Calu3 (cell line): ENCODE measurements around the gene GCNT2. TPM values are rescaled to one million over a fixed set of nuclear protein-coding genes. Genes with fewer than 3 reads are reported as not detected.

Source experiments
- BruUV-seq: library from RNA; stranded (reverse); fragments of 400-500 nt; replicated peaks from 2 replicates; lab custom pipeline; 2021; lab: Mats Ljungman, UMichigan
- CTCF ChIA-PET: fragments of 300-600 bp; sonication (Branson Sonifier 250); formaldehyde crosslinking; loops from one replicate; lab custom pipeline; 2022; ENCODE audit warnings: antibody characterized with exemption; lab: Charles Lee
- DNase-seq: peaks from one replicate; pipeline ENCODE4 v3.0.0; 2022
- H3K27ac Mint-ChIP-seq: one replicate; pipeline ENCODE4 v1.8.0; 2022; ENCODE audit warnings: mixed read lengths; ENCODE audit not compliant: unreplicated experiment
- H3K27me3 Mint-ChIP-seq: one replicate; pipeline ENCODE4 v1.8.0; 2022; ENCODE audit warnings: mixed read lengths; ENCODE audit not compliant: unreplicated experiment
- H3K36me3 Mint-ChIP-seq: one replicate; pipeline ENCODE4 v1.8.0; 2022; ENCODE audit warnings: mild to moderate bottlenecking, moderate library complexity, mixed read lengths; ENCODE audit not compliant: insufficient read depth, unreplicated experiment
- H3K4me1 Mint-ChIP-seq: one replicate; pipeline ENCODE4 v1.8.0; 2022; ENCODE audit warnings: mild to moderate bottlenecking, low read depth, mixed read lengths; ENCODE audit not compliant: unreplicated experiment
- H3K4me3 Mint-ChIP-seq: one replicate; pipeline ENCODE4 v1.8.0; 2022; ENCODE audit warnings: mild to moderate bottlenecking, low read depth, moderate library complexity, mixed read lengths; ENCODE audit not compliant: unreplicated experiment
- H3K9me3 Mint-ChIP-seq: one replicate; pipeline ENCODE4 v1.8.0; 2022; ENCODE audit warnings: low read depth, mixed read lengths; ENCODE audit not compliant: unreplicated experiment
- intact Hi-C: fragments of 100-400 bp; cut with micrococcal nuclease; formaldehyde crosslinking; loops from one replicate; pipeline ENCODE4 v1.10.0; 2022; ENCODE audit not compliant: unreplicated experiment
- total RNA-seq: library from RNA; stranded (reverse); gene quantifications from 2 replicates; pipeline ENCODE4 v1.2.3, GENCODE V29; 2022
- TF ChIP-seq, protein P1 (sequence below): fragments of 200-600 bp; IDR thresholded peaks from one replicate; pipeline ENCODE4 v1.8.0; 2022; ENCODE audit warnings: antibody characterized with exemption; ENCODE audit not compliant: unreplicated experiment

GCNT2 gene
- total RNA-seq, 1 experiment from 2014 or later = 18.0 TPM

DNA sequence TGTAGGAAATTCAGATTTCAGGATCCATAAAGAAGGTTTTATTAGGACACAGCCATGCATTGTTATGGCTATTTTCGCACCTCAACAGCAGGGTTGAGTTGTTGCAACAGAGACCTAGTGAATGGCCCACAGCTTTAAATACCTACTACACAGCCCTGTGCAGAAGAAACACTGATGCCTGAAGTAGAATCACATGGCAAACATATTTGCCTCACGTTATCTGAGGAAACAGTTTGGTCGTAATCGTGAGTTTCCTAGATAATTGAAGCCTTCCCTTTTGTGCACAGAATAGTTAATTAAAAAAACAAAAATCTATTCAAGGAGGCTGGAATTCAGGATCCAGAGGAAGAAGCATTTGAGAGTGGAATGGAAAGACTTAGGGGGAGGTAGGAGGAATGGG, 55.1 kb downstream of the GCNT2 start:
- H3K36me3 Mint-ChIP-seq = peaks cover 13% of the 10 kb centered on the region
- BruUV-seq = no TSS peak
- intact Hi-C loops = no loop called here
- H3K4me3 Mint-ChIP-seq = no peak overlapping the region
- no peaks in the 10 kb centered on the region for H3K9me3 Mint-ChIP-seq
- DNase-seq = no peak
- H3K4me1 Mint-ChIP-seq = no peaks in the 10 kb centered on the region
- CTCF ChIA-PET = no interaction called here
- TF ChIP-seq, protein P1, sequence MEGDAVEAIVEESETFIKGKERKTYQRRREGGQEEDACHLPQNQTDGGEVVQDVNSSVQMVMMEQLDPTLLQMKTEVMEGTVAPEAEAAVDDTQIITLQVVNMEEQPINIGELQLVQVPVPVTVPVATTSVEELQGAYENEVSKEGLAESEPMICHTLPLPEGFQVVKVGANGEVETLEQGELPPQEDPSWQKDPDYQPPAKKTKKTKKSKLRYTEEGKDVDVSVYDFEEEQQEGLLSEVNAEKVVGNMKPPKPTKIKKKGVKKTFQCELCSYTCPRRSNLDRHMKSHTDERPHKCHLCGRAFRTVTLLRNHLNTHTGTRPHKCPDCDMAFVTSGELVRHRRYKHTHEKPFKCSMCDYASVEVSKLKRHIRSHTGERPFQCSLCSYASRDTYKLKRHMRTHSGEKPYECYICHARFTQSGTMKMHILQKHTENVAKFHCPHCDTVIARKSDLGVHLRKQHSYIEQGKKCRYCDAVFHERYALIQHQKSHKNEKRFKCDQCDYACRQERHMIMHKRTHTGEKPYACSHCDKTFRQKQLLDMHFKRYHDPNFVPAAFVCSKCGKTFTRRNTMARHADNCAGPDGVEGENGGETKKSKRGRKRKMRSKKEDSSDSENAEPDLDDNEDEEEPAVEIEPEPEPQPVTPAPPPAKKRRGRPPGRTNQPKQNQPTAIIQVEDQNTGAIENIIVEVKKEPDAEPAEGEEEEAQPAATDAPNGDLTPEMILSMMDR = no peak
- H3K27ac Mint-ChIP-seq = no peak overlapping the region
- H3K27me3 Mint-ChIP-seq = no peaks in the 10 kb centered on the region

DNA sequence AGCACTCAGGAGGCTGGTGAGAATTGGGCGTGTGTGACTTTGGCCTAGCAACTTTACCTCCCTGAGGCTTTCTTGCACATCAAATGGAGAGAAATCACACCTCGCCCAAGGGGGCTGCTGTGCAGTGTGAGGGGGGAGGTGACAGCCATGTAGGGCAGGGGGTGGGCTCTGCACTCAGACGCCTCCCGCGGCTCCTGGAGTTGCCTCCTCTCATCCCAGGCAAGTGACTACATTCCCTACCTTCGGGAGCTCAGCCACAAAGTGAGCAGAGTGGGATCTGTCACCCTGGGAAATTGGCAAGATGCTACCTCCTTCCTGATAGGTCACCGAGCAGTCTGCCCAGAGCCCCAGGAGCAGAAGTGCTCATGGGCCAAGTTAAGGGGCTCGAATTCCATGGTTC, 56.0 kb downstream of the GCNT2 start:
- Mint-ChIP-seq H3K36me3 (peaks cover 13% of the 10 kb centered on the region), H3K9me3 (no peaks in the 10 kb centered on the region), H3K4me3 (no peak overlapping the region), H3K4me1 (no peaks in the 10 kb centered on the region), H3K27me3 (no peaks in the 10 kb centered on the region), H3K27ac (no peak overlapping the region)
- BruUV-seq = no TSS peak
- DNase-seq = no peak
- TF ChIP-seq, protein P1 = no peak
- CTCF ChIA-PET = interaction anchor here (0.5 kb wide), 1 partner anchor 11 kb away, joined by 3 read pairs; no protein-coding TSS in a partner anchor
- intact Hi-C loops = no loop called here

DNA sequence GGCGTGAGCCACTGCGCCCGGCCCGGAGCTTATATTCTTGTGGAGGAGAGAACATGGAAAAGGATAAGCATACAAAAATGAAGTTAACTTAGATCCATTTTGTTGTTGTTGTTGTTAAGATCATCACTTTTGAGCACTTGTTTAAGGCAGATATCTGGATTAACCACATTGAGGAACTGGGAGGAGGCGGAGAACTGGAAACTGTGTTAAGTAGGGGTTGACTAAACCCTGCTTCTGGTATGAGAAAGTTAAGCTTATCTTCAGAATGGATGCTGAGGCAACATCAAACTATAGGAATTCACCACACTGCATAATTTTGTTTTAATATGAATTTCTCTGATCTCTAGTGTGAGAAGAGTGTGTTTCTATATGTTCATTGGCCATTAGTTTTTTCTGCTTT, 57.6 kb downstream of the GCNT2 start:
- Mint-ChIP-seq H3K27ac (no peak overlapping the region), H3K4me1 (no peaks in the 10 kb centered on the region), H3K36me3 (peaks cover 13% of the 10 kb centered on the region), H3K4me3 (no peak overlapping the region), H3K9me3 (no peaks in the 10 kb centered on the region), H3K27me3 (no peaks in the 10 kb centered on the region)
- no TSS peak for BruUV-seq
- DNase-seq = no peak
- intact Hi-C loops = no loop called here
- TF ChIP-seq, protein P1 = no peak
- CTCF ChIA-PET = no interaction called here

DNA sequence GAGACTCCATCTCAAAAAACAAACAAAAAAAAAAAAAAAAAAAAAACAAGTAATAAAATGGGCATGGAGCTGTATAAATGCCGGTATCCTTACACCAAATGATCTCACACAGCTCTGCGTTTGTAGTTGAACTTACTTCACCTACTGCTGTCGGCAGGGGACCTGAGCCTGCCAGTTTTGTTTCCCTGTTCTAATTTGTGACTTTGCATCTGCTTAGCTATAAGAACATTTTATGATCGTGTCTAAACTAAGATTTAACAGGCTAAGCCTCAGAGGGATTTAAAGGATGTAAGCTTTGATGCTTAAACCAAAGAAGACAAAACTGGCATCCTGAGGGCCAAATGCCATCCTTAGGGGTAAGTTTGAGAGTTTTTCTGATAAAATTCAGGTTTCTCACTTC, 58.7 kb downstream of the GCNT2 start:
- Mint-ChIP-seq H3K27ac (no peak overlapping the region), H3K9me3 (no peaks in the 10 kb centered on the region), H3K36me3 (peaks cover 13% of the 10 kb centered on the region), H3K27me3 (no peaks in the 10 kb centered on the region), H3K4me3 (no peak overlapping the region), H3K4me1 (no peaks in the 10 kb centered on the region)
- TF ChIP-seq, protein P1 = no peak
- no peak for DNase-seq
- BruUV-seq = no TSS peak
- CTCF ChIA-PET = no interaction called here
- intact Hi-C loops = no loop called here
